Activated T-cell treated with anti-CD3 and anti-CD28 coated beads, Interleukin-2, amount 50 U/mL, for 72 hours (primary cell): Measurements from ENCODE around the gene FNDC11. TPM values are rescaled to one million over a fixed set of nuclear protein-coding genes. Genes with fewer than 3 reads are reported as not detected.
A peak's percentile ranks its signal among the peaks of the same experiment; 100 is the strongest.
"Not testable (repeated sequence)": the region's sequence is repeated elsewhere in the genome, so short reads cannot be mapped to it uniquely, and the experiment has no call there.

Source experiments
- ATAC-seq, 2 donors: fragments of 150-1000 bp; cut with Tn5 transposase; replicated peaks in 1 of 2; 2 replicates each; pipeline ENCODE4 v1.10.0; 2021; ENCODE audit warnings: moderate library complexity in 2 of 2, mild to moderate bottlenecking in 1 of 2
- DNase-seq, 2 donors: peaks; one replicate each; pipeline ENCODE4 v3.0.0; 2021 to 2022; ENCODE audit warnings: mixed read lengths in 1 of 2
- H3K27ac Mint-ChIP-seq: one replicate; pipeline ENCODE4 v1.8.0; 2022; ENCODE audit warnings: mild to moderate bottlenecking, moderate library complexity, mixed read lengths
- H3K27me3 Mint-ChIP-seq: one replicate; pipeline ENCODE4 v1.8.0; 2022; ENCODE audit warnings: low read depth, mixed read lengths
- H3K36me3 Mint-ChIP-seq, 2 donors: one replicate each; pipeline ENCODE4 v1.8.0; 2022; ENCODE audit warnings: mixed read lengths in 2 of 2, mild to moderate bottlenecking in 1 of 2; ENCODE audit not compliant: insufficient read depth in 2 of 2
- H3K4me1 Mint-ChIP-seq: one replicate; pipeline ENCODE4 v1.8.0; 2022; ENCODE audit warnings: low read depth, mixed read lengths
- H3K4me3 Mint-ChIP-seq, 2 donors: one replicate each; pipeline ENCODE4 v1.8.0; 2022; ENCODE audit warnings: mild to moderate bottlenecking in 2 of 2, mixed read lengths in 2 of 2, moderate library complexity in 2 of 2
- H3K9me3 Mint-ChIP-seq, 2 donors: one replicate each; pipeline ENCODE4 v1.8.0; 2022; ENCODE audit warnings: mixed read lengths in 2 of 2
- total RNA-seq, 2 donors: library from RNA; stranded (reverse); gene quantifications; one replicate each; pipeline ENCODE4 v1.2.3, GENCODE V29; 2022

FNDC11 gene
- total RNA-seq, 2 donors from 2014 or later: 0.67 to 0.74 TPM

DNA sequence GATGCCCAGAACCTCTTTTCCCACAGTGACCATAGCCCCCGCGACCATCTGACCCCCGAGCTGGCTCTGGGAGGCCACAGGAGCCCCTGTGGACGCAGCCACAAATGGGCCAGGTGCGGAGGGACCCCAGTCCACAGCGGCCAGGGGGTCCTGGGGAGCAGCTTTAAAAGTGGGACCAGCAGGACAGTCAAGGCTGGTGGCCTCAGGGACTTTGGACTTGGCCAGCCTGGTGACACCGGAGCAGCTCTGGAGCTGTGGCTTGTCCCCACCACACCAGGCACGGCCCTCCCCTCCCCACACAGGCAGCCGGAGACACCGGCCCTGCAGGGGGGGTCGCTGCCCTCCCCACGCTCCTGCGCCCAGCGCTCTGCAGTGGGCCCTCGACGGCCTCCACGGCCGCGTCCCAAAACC is 3.5 kb downstream of the FNDC11 start:
- DNase-seq (no peak), ATAC-seq (no peak)
- H3K36me3 Mint-ChIP-seq: no peaks in the 10 kb centered on the region
- no peak overlapping the region for H3K4me3 Mint-ChIP-seq
- H3K27ac Mint-ChIP-seq: no peak overlapping the region
- peaks cover 7% of the 10 kb centered on the region for H3K4me1 Mint-ChIP-seq
- H3K27me3 Mint-ChIP-seq: no peaks in the 10 kb centered on the region
- H3K9me3 Mint-ChIP-seq: no peaks in the 10 kb centered on the region

- Mint-ChIP-seq H3K27me3 (no peaks in the 10 kb centered on the region), H3K4me3 (no peak overlapping the region), H3K36me3 (no peaks in the 10 kb centered on the region), H3K27ac (no peak overlapping the region), H3K4me1 (no peaks in the 10 kb centered on the region), H3K9me3 (no peaks in the 10 kb centered on the region)
- no peak for DNase-seq
- ATAC-seq: peak in 1 of 2 donors; percentile 16
These were observed 5.0 kb downstream of the FNDC11 start for GRCh38 chr20:63558804-63559484.

GRCh38 chr20:63559485-63560332 is 5.8 kb downstream of the FNDC11 start:
- H3K27ac Mint-ChIP-seq, H3K27me3 Mint-ChIP-seq, DNase-seq, H3K4me3 Mint-ChIP-seq, H3K9me3 Mint-ChIP-seq, H3K4me1 Mint-ChIP-seq, H3K36me3 Mint-ChIP-seq: not testable (repeated sequence)
- peak; percentile 11 to 32 for ATAC-seq

DNA sequence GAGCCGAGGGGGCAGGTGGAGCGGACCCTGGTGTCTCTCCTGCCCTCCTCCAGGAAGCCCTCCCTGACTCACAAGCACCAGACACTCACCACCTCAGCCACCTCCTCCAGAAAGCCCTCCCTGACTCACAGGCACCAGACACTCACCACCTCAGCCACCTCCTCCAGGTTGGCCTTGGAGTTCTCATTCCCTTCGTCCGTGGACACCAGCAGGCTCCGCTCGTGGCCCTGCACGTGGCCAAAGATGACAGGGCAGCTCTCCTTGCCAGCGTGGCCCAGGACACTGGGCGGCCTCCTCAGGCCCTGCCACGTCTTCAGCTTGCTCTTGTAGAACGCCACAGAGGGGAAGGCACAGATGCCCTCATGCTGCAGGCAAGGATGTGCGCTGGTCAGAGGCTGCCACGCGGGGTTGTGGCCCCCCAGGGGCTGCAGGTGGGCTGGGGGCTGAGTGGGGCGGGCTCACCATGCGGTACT is 6.4 kb downstream of the FNDC11 start:
- ATAC-seq: peak in 1 of 2 donors; percentile 28
- no peak overlapping the region for H3K27ac Mint-ChIP-seq
- no peaks in the 10 kb centered on the region for H3K9me3 Mint-ChIP-seq
- no peaks in the 10 kb centered on the region for H3K4me1 Mint-ChIP-seq
- H3K36me3 Mint-ChIP-seq: no peaks in the 10 kb centered on the region
- DNase-seq: no peak
- H3K4me3 Mint-ChIP-seq: no peak overlapping the region
- H3K27me3 Mint-ChIP-seq: no peaks in the 10 kb centered on the region

DNA sequence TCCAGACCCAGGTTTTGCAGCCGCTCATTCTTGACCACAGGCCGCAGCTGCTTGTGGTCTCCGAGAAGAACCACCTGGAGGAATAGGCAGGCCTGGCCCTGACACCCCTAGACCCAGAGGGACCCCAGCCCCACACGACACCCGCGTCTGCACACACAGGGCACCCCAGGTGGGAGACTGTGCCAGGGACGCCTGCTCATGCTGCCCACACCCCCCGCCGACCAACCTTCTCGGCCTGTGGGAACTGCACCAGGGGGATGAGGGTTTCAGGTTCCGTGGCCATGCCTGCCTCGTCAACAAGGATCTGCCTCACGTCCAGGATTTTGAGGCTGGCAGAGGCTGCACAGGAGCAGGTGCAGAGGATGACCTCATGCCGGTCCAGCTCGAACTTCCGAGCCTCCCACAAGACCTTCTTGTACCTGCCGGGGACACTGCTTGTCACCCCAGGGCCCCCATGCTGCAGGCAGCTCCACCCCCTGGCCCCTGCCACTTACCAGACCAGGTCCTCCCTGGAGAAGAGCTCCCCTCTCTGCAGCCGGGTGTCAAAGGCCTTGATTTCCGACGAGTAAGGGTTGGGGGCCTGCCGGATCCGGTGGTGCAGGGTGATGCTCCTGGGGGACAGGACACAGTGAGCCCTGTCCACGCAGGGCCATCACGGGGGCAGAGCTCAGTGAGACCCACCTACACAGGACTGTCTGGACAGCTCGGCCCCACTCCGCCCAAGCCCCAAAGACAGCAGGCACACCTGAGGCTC is 7.1 kb downstream of the FNDC11 start:
- Mint-ChIP-seq H3K9me3 (no peaks in the 10 kb centered on the region), H3K36me3 (no peaks in the 10 kb centered on the region), H3K27me3 (no peaks in the 10 kb centered on the region), H3K27ac (no peak overlapping the region), H3K4me1 (no peaks in the 10 kb centered on the region), H3K4me3 (no peak overlapping the region)
- ATAC-seq (no peak), DNase-seq (no peak)

DNA sequence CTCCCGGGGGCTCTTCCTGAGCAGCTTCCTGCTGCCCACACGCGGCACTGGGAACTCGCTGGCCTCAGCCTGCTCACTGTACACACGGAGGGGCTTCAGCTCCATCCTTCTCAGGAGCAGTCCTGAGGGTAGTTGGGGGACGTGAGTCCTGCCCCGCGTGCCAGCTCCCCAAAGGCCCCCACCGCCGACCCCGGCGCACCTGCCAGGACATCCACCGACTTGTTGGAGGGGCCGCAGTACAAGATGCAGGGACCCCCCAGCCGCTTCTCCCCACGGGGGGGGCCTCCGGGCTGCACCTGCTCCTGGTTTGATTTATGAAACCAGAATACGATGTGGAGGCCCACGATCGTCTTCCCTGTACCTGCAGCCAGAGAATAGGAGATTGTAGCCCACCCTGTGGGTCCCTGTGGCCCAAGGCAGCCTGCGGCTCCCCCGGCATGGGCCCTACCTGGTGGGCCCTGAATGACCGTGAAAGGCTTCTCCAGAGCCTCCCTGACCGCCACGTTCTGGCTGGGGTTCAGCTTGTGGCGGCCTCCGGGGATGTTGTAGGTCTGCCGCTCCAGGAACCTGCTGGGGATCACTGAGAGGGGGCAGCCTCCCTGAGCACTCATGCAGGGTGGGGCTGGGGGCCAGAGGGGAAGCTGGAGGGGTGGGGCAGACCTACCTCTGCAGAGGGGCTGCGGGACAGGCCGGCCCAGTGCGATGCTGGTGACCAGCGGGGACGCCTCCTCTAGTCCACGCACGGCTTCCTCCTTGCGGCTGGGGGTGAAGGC is 7.9 kb downstream of the FNDC11 start:
- Mint-ChIP-seq H3K4me3 (no peak overlapping the region), H3K9me3 (no peaks in the 10 kb centered on the region), H3K27me3 (no peaks in the 10 kb centered on the region), H3K36me3 (no peaks in the 10 kb centered on the region), H3K27ac (no peak overlapping the region), H3K4me1 (no peaks in the 10 kb centered on the region)
- no peak for ATAC-seq
- DNase-seq: no peak

GRCh38 chr20:63562461-63563224 is 8.7 kb downstream of the FNDC11 start:
- Mint-ChIP-seq H3K27ac (no peak overlapping the region), H3K27me3 (no peaks in the 10 kb centered on the region), H3K4me3 (no peak overlapping the region), H3K36me3 (no peaks in the 10 kb centered on the region), H3K9me3 (no peaks in the 10 kb centered on the region), H3K4me1 (peaks cover 5% of the 10 kb centered on the region)
- ATAC-seq: no peak
- DNase-seq: no peak

DNA sequence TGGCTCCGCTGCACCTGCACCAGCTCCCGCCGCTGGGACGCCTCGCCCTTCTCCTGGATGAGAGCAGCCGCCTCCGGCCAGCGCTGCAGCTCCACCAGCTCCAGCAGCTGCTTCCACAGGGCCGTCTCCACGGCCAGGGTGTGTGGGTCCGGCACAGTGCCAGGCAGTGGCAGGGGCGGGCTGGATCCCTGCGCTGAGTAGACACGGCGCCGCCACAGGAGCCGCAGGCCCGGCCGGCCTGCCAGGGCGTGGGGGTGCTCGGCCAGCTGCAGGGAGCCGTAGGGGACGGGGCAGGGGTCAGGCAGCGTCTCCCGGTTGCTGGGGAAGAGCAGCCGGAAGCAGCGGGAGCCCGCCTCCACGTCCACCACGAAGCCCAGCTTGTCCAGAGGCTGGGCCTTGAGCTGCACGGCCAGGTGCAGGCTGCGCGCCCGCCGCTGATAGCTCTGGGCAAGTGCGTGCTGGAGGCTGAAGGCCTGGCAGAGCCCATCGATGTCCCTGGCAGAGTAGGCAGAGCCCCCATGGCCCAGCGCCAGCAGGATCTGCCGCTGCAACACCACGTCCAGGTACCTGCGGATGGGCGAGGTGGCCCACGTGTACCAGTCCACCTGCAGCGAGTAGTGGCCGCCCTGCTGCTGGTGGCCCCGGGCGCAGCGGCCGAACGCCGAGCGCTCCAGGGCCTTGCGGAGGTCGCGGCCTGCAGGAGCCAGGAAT is 9.4 kb downstream of the FNDC11 start:
- Mint-ChIP-seq H3K27ac (no peak overlapping the region), H3K9me3 (no peaks in the 10 kb centered on the region), H3K4me3 (no peak overlapping the region), H3K36me3 (no peaks in the 10 kb centered on the region), H3K27me3 (no peaks in the 10 kb centered on the region), H3K4me1 (peaks cover 12% of the 10 kb centered on the region)
- DNase-seq (no peak), ATAC-seq (no peak)

- Mint-ChIP-seq H3K36me3 (no peaks in the 10 kb centered on the region), H3K4me1 (peaks cover 13% of the 10 kb centered on the region), H3K9me3 (no peaks in the 10 kb centered on the region), H3K27ac (no peak overlapping the region), H3K4me3 (no peak overlapping the region), H3K27me3 (no peaks in the 10 kb centered on the region)
- no peak for DNase-seq
- ATAC-seq: no peak
These were observed 10.3 kb downstream of the FNDC11 start for GRCh38 chr20:63564036-63564810.

DNA sequence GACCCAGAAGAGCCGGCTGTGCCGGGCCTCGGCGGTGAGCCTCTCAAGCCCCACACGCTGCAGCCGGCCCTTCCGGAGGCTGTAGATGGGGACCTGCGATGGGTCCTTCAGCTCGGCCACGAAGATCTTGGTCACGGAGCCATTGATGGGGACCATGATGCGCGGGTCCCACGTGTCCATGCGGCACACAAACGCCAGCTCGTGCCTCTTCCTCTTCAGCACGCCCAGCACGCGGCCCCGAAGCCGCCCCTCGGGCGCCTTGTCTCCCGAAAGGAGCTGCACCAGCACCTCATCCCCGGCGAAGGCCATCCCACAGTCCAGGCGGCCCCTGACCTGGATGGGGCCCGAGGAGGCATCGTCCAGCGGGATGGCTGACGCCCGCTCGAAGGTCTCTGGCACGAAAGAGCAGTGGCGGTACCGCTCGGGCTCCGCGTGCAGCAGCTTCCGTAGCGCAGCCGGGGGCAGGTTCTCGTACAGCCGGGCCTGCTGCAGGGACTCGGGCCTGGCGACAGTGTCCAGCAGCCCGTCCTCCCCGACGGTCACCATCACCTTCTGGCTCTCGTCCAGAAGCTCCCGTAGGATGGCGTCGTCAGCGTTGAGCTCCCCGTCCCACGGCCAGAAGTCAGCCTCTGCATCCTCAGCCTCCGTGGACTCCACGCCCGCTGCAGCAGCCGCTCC is 11.2 kb downstream of the FNDC11 start:
- H3K4me1 Mint-ChIP-seq: peaks cover 13% of the 10 kb centered on the region
- no peak overlapping the region for H3K27ac Mint-ChIP-seq
- no peaks in the 10 kb centered on the region for H3K36me3 Mint-ChIP-seq
- DNase-seq (no peak), ATAC-seq (no peak)
- no peaks in the 10 kb centered on the region for H3K27me3 Mint-ChIP-seq
- no peak overlapping the region for H3K4me3 Mint-ChIP-seq
- H3K9me3 Mint-ChIP-seq: no peaks in the 10 kb centered on the region
